SU-DHL-6 (cell line): Measurements from ENCODE around the gene MX2.

Source experiments
- CTCF ChIP-seq: fragments of 200-600 bp; sonication (generic); IDR thresholded peaks from one replicate; pipeline ENCODE4 v1.5.1; 2017; ENCODE audit warnings: antibody characterized with exemption, mild to moderate bottlenecking, low read length, moderate library complexity; ENCODE audit not compliant: insufficient read depth, poor library complexity, severe bottlenecking
- EZH2phosphoT487 ChIP-seq: fragments of 200-600 bp; sonication (generic), shearing (Covaris generic); conservative IDR thresholded peaks from 2 replicates; pipeline ENCODE4 v1.6.1; 2018; ENCODE audit warnings: mild to moderate bottlenecking, antibody characterized with exemption, low read length, moderate library complexity, mixed read lengths

DNA sequence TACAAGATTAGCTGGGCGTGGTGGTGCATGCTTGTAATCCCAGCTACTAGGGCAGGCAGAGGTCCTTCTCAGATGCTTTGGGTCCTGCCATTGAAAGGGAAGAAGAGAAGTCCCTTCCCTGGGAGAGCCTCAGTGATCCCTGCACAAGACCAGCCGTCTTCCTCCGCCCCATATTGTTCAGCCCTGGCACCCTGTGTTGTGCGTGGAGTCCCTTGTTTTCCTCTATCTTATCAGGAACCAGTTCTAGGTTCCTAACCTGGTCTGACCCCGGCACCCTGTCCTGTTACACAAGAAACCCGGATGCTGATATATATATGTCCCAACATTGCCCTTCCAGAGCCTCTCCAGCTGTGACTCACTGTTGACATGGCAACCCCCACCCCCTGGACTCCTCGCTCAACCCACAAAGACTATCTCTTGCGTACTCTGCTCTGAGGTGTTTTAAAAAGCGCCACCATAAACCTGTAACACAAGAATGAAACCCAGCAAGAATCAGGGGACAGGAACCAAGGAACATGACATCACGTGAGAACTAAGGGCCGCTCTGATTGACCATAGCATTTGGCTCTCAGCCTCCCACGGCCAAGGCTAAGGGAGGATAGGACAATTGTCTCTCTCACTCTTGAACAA, 4.8 kb downstream of the MX2 start:
- TF ChIP-seq CTCF (no peak), EZH2phosphoT487 (no peak)
